ENCODE data around the gene MAD1L1. TPM values are rescaled to one million over a fixed set of nuclear protein-coding genes. Genes with fewer than 3 reads are reported as not detected.

MAD1L1 gene
- total and polyA plus RNA-seq, 8 donors: 12.8 to 469 (median 27.3) TPM

DNA sequence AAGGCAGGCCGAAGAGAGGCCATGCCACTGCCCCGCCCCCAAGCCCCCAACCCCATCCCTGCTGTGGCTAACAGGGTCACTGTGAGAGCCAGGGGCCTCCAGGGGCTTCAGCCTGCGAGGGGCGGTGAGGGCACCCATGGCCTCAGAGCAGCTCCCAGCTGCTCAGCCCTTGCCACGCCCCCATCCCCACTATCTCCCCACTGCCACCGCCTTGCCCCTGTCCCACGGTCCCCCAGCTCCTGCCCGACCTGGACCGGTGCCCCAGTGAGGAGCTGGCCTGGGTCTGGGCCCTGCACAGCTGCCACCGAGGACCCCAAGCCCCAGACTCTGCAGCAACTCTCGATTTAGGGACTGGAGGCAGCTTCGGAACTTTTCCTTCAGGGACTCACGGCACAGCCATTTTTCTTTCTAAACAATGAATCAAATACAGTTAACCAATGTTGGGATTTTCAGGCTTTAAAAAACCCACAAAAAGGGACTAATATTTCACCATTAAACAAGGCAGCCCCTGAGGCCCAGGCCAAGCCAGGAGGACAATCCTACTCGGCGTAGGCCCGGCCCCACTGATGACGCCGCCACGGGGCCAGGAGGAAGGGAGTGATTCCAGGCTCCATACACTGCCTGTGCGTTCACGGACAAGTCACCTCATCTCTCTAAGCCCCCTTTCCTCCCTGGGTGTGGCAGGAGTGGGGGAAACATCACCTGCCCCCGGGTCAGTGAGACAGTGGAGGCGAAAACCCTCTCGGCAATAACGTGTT is 325.6 kb downstream of the MAD1L1 start:
- no peaks in the 10 kb centered on the region for H3K9me3 ChIP-seq
- 89 to 93% (median 91%) methylated on average over 22 to 25 of the region's 25 CpGs for WGBS, 5 donors
- H3K27me3 ChIP-seq: no peaks in the 10 kb centered on the region
- no peak overlapping the region for H3K27ac ChIP-seq
- TF ChIP-seq POLR2A (IDR thresholded peaks at IDR 0.05) (no peak), POLR2AphosphoS5 (IDR thresholded peaks at IDR 0.05) (no peak), EP300 (IDR thresholded peaks at IDR 0.05) (no peak), CTCF (IDR thresholded peaks at IDR 0.05) (no peak)
- H3K4me1 ChIP-seq: peaks cover 0 to under 1% (median under 1%) of the 10 kb centered on the region in 4 donors
- intact Hi-C loops (cut with DNase I; ENCODE audit: low total_unique reads): no loop called here
- H3K36me3 ChIP-seq: peaks cover 0 to 6% (median 0%) of the 10 kb centered on the region in 4 donors
- no peak overlapping the region for H3K4me3 ChIP-seq
- no peak for DNase-seq

DNA sequence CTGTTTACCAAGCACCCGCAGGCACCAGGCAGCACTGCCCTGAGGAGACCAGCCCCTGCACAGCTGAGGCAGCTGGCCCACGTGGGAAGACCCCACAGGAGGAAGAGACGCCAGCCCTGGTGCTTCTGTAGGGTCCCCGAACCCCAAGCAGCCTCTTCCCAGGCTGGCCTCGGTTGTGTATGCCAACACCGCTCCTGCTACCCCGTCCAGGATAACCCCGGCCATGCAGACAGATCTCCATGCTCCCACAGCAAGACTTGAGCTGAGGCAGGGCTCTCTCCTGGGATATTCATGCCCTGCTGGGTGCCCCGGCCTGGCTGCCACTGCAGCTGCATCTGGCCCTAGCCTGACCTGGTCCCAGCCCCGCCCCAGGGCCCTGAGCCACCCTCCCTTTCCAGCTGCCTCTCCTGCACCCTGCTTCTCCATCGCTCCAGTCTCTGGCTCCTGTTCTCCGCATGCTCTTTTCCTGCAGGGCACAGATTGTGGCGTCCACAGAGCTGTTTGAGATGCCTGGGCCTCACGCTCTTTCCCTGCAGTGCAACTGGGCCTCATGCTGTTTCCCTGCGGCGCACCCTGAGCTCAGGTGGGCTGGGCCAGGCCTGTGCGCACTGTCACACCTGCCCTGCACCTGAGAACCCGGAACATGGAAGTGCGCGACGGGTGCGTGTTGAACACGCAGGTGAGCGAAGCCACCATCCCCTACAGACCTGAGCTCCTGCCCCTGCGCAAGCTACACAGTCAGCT is 326.5 kb downstream of the MAD1L1 start:
- 95 to 97% (median 97%) methylated on average over 23 to 25 of the region's 25 CpGs for WGBS, 5 donors
- no peak for DNase-seq
- Histone ChIP-seq H3K9me3 (no peaks in the 10 kb centered on the region), H3K4me1 (no peaks in the 10 kb centered on the region), H3K27ac (no peak overlapping the region), H3K36me3 (peaks cover 0 to 6% (median 0%) of the 10 kb centered on the region in 4 donors), H3K27me3 (no peaks in the 10 kb centered on the region), H3K4me3 (no peak overlapping the region)
- no peak for TF ChIP-seq POLR2A (IDR thresholded peaks at IDR 0.05)
- TF ChIP-seq POLR2AphosphoS5 (IDR thresholded peaks at IDR 0.05): no peak
- TF ChIP-seq CTCF (IDR thresholded peaks at IDR 0.05): no peak
- TF ChIP-seq EP300 (IDR thresholded peaks at IDR 0.05): no peak
- intact Hi-C loops (cut with DNase I; ENCODE audit: low total_unique reads): no loop called here

- TF ChIP-seq POLR2A (IDR thresholded peaks at IDR 0.05) (no peak), EP300 (IDR thresholded peaks at IDR 0.05) (no peak), CTCF (IDR thresholded peaks at IDR 0.05) (no peak), POLR2AphosphoS5 (IDR thresholded peaks at IDR 0.05) (no peak)
Observed at GRCh38 chr7:1902231-1902855, 330.4 kb downstream of the MAD1L1 start.

More at GRCh38 chr7:1902231-1902855, 330.4 kb downstream of the MAD1L1 start:
- Histone ChIP-seq H3K4me3 (no peak overlapping the region), H3K9me3 (no peaks in the 10 kb centered on the region), H3K27me3 (no peaks in the 10 kb centered on the region), H3K4me1 (peaks cover 0 to 7% (median 0%) of the 10 kb centered on the region in 4 donors), H3K36me3 (peaks cover 0 to 14% (median 12%) of the 10 kb centered on the region in 4 donors), H3K27ac (no peak overlapping the region)
- no peak for DNase-seq
- WGBS, 5 donors: 87 to 94% (median 93%) methylated on average over 26 of the region's 26 CpGs
- intact Hi-C loops (cut with DNase I; ENCODE audit: low total_unique reads): no loop called here
